C1 segment of cervical spinal cord (tissue), 14 donors: ENCODE measurements around the gene SMURF1.

Experiments used
- DNase-seq, 14 donors: peaks; one replicate each; lab custom pipeline; 2025; lab: John Stamatoyannopoulos, UW

SMURF1 gene

GRCh38 chr7:98990356-98990755, 153.6 kb downstream of the SMURF1 start:
- DNase-seq, result no peak

GRCh38 chr7:98988641-98989040, 155.3 kb downstream of the SMURF1 start:
- no peak for DNase-seq

GRCh38 chr7:98985945-98986344, 158.0 kb downstream of the SMURF1 start:
- DNase-seq, result no peak

- no peak for DNase-seq
These were observed 158.5 kb downstream of the SMURF1 start for GRCh38 chr7:98985406-98985805.

GRCh38 chr7:98984126-98984525, 159.8 kb downstream of the SMURF1 start:
- no peak for DNase-seq

- DNase-seq, result no peak
These were observed 161.2 kb downstream of the SMURF1 start for GRCh38 chr7:98982686-98983085.

- DNase-seq, result peak in 1 of 14 donors; percentile 78
These were observed 162.2 kb downstream of the SMURF1 start for GRCh38 chr7:98981701-98982100.

- DNase-seq, result no peak
These were observed 165.2 kb downstream of the SMURF1 start for GRCh38 chr7:98978672-98979071.
